GM21526 (cell line): ENCODE measurements around the gene AOC2.
A peak's percentile ranks its signal among the peaks of the same experiment; 100 is the strongest.

ENCODE experiments used
- ATAC-seq: cut with Tn5 transposase; IDR thresholded peaks from one replicate; pipeline ENCODE4 v1.9.1; 2021; ENCODE audit warnings: moderate library complexity; ENCODE audit not compliant: unreplicated experiment, low FRiP score

AOC2 gene, protein sequence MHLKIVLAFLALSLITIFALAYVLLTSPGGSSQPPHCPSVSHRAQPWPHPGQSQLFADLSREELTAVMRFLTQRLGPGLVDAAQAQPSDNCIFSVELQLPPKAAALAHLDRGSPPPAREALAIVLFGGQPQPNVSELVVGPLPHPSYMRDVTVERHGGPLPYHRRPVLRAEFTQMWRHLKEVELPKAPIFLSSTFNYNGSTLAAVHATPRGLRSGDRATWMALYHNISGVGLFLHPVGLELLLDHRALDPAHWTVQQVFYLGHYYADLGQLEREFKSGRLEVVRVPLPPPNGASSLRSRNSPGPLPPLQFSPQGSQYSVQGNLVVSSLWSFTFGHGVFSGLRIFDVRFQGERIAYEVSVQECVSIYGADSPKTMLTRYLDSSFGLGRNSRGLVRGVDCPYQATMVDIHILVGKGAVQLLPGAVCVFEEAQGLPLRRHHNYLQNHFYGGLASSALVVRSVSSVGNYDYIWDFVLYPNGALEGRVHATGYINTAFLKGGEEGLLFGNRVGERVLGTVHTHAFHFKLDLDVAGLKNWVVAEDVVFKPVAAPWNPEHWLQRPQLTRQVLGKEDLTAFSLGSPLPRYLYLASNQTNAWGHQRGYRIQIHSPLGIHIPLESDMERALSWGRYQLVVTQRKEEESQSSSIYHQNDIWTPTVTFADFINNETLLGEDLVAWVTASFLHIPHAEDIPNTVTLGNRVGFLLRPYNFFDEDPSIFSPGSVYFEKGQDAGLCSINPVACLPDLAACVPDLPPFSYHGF

DNA sequence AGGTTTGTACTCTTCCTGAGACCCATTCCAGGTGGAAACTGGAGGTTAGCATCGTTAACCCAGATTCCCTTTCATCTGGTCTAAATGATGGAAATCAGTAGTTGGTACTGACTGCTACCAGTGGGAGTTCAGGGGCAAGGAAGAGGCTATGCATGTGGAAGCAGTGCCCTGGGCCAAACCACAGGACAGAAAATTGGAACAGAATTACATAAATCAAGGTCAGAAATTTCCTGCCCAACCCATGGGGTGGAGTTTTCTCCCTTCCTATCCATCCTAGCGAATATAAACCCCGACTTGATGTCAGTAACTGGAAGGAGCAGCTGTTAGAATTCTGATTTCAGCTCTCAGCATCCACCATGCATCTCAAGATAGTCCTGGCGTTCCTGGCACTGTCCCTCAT, at the start of gene AOC2:
Gene AOC2, plus strand, starts transcription at position 310 of the 400 bp plus-strand sequence. Its CDS starts 47 bp downstream, at position 357.
- no peak for ATAC-seq

DNA sequence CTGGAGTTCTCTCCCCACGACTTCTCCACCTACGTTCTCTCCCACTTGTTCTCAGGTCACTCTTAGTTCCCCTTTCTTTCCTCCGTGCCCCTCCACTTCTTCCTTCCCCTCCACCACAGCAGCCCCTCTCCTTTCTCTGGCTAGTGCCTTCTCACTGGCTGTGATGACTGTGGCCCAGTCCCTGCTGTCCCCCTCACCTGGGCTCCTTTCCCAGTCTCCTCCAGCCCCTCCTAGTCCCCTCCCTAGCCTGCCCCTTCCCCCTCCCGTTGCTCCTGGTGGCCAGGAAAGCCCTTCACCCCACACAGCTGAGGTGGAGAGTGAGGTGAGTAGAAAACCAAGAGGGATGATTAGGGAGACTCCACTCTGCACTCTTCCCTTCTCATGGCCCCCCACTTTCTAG, 49.3 kb upstream of the AOC2 start:
- no peak for ATAC-seq

DNA sequence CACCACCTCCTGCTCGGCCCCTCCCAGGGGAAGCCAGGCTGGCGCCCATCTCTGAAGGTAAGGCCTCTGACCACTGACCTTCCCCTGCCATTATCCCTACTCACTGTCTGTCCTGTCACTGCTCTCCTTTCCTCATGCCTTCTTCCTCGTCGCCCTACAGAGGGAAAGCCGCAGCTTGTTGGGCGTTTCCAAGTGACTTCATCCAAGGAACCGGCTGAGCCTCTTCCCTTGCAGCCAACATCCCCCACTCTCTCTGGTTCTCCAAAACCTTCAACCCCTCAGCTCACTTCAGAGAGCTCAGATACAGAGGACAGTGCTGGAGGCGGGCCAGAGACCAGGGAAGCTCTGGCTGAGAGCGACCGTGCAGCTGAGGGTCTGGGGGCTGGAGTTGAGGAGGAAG, 48.9 kb upstream of the AOC2 start:
- ATAC-seq = no peak

DNA sequence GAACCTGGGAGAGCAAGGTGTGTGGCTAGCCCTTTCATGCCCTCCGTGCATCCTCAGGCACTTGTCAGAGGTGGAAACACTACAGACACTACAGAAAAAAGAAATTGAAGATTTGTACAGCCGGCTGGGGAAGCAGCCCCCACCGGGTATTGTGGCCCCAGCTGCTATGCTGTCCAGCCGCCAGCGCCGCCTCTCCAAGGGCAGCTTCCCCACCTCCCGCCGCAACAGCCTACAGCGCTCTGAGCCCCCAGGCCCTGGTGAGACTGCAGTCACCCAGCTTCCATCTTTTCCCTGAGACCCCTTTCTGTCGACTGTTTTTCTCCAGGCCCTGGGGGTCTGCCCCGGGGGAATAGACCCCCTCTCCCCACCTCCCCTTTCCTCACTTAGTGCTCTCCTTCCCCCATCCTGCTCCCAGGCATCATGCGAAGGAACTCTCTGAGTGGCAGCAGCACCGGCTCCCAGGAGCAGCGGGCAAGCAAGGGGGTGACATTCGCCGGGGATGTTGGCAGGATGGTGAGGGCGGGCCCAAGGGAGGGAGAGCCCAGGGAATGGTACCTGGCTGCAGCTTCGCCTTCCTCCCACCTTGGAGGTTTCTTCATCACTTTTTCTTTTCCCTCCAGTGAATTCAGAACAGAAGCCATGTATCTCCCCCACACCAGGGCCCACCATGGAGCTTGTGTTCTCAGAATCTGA, 48.2 kb upstream of the AOC2 start:
- no peak for ATAC-seq

DNA sequence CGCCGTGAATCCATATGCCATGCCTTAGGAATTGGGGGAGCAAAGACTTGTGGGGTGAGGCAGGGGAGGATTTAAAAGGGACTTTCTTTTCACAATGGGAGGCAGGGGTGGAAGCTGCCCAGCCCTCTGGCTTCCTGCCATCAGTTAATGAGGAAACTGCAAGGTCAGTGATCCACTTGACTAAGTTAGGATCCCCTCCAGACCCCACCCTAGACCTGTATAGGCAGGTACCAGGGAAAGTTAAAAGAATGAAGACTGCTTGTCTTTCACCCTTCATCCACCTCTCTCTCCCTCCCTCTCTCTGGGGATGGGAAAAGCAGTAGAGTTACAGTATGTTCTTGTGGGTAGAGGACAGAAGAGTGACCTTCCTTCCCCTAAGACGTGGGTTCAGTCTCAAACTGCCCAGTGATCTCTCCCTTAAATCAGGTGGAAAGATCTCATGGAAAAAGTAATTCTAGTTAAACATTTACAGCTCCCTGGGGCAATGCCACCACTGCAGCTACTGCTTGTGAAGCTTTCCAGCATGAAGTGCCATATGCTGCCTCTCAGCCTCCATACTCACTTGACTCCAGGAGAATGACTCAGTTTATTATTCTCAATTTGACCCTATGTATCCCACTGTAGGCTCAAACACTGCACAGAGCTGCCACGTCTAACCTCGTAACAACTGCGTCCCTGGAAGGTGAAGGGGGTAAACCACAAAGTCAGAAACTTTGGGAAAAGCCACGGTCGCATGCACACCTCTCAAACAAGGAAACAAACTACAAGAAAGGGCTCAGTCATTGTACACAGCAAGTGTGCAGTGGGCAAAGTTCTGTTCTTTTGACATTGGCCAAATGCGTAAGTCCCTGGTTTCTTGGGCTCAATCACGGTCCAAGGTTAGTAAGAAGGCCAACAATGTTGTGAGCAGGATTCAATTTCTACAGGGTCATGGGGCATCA, 47.0 kb upstream of the AOC2 start:
- no peak for ATAC-seq

DNA sequence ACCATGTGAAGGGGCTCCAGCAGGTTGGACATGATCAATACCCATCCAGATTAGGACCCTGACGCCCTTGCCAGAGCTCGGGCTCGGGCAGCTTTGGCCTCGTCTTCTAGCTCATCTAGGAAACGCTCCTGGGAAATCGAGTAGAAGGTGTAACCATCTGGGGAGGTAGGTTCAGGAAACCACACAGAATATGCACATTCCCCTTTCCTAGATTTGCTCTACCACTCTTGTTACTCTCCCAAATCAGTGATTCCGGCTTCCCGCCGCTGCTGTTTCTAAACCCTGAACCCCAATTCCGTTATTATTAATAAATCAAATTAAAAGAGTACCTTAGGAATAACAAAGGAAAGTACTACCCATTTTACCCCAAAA, 46.4 kb upstream of the AOC2 start:
- ATAC-seq = no peak

DNA sequence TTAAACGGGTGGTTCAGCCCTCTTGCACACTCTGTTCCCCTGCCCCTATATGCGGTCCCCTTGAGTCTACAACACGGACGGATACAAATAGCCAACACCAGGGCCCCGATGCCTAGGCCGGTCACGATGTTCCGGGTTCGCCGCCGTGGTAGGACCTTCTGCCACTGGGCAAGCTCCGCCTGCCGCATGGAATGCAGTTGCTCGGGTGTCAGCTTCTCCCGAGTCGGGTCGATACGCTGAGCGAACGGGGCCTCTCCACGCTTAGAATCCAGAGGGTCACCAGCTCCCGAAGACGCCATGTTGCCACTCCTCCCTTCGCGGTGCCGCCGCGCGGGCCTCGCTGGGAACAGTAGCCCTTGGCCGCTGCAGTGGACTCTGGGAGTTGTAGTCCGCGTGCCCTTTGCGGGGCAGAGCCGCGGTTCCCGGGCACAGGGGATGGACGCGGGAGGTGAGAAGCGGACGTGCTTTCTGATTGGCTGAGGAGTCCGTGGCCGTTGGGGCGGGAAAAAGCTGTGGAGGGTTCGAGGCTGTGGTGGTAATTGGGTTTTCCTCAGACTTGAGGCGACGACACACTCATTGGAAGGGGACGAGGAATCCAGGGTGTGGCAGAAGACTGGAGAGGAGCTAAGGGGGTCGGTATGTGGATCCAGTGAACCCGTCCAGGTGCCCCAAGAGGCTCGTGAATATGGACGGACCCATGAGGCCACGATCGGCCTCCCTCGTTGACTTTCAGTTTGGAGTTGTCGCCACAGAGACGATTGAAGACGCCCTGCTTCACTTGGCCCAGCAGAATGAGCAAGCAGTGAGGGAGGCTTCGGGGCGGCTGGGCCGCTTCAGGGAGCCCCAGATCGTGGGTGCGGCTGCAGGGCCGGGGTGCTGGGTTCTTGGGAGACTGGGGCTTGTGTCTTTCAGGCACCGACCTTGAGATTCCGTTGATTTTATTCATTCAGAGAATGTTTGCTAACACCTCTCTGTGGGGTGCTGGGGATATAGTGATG, 45.7 kb upstream of the AOC2 start, which contains the start of the genes CNTD1 and COA3:
Gene CNTD1, plus strand, starts transcription at position 479 of the 998 bp plus-strand sequence. Its CDS starts 207 bp downstream, at position 686.
Gene COA3, minus strand, starts transcription at position 322 of the 998 bp plus-strand sequence. Its CDS starts 23 bp downstream, at position 299.
- peak; percentile 69 for ATAC-seq

DNA sequence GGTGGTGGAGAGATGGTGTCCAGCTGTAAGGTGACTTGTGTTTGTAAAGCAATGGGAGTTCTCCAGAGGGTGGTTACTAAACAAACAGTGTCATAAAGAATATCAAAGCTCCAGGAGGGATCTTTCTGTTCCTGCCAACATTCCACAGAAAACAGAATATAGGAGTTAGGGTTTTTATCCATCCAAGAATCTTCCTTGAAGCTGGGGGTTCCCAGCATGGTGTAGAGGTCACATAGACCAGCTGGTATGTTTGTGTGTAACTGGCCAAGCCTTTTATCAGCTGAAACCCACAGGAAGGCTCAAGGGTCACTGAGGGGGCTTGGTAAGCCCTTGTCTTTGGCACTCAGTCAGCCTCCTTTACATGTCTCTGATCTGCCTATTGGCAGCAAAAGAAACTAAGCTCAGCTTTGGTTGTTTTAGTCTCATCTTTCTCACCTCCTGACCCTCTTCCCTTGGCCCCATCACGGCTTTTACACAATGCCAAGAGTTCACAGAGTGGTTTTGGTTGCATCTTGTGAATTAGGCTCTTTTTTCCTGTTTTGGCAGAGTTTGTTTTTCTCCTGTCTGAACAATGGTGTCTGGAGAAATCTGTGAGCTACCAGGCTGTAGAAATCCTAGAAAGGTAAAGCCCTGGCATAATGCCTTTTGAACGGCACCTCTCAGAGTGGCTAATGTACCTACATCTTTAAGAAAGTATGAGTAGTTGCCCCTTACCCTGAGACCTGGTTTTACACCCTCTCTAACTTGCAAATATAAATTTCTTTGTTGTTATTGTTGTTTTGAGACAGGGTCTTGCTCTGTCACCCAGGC, 41.1 kb upstream of the AOC2 start:
- ATAC-seq = no peak

DNA sequence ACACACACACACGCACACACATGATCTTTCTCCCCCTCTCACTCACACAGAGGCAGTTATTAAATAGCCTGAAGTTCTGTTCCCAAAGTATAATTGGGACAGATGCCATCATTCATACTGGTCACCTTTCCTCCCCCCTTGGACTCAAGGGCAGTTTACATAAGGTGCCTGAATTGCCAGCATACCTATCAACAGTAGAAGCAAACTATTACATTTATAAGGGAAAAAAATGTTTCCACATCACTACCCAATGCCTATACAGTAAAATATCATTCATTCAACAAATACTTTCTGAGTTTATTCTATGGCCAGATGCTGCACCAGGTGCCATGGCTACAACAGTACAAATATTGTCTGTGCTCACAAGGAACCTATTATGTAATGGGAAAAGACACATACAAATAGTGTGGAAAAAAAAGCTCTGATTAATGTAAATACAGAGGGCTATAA, 39.4 kb upstream of the AOC2 start:
- no peak for ATAC-seq

DNA sequence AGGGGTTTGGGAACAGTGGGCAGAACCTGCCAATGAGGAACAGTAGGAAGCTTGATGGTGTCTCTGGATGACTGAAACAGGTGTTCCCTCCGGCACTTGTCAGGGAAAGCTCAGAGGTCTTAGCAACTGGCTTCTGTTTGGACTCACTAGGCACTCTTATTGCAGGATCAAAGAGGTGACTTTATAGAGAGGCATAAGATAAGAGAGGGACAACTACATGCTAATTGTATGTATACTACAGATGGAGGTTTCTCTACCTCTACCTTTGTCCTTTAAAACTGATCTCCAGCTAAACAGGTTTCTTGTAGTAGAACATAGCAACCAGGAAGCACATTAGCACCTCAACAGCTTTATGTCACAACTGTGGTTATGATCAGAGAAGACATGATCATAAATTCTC, 38.1 kb upstream of the AOC2 start:
- no peak for ATAC-seq

DNA sequence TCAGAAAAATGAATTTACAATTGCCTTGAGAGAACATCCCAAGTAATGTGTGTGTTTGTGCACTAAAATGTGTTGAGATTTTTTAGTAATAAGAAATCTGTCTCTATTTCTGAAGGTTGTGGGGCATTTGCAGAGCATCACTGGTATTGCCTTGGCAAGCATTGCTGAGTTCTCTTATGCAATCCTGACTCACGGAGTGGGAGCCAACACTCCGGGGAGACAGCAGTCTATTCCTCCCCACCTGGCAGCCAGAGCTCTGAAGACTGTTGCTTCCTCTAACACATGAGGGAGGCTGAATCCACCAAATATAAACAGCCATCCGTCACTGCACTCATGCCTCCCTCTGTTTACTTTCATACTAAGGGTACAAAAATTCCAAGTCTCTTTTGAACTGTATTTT, 35.1 kb upstream of the AOC2 start:
- no peak for ATAC-seq

DNA sequence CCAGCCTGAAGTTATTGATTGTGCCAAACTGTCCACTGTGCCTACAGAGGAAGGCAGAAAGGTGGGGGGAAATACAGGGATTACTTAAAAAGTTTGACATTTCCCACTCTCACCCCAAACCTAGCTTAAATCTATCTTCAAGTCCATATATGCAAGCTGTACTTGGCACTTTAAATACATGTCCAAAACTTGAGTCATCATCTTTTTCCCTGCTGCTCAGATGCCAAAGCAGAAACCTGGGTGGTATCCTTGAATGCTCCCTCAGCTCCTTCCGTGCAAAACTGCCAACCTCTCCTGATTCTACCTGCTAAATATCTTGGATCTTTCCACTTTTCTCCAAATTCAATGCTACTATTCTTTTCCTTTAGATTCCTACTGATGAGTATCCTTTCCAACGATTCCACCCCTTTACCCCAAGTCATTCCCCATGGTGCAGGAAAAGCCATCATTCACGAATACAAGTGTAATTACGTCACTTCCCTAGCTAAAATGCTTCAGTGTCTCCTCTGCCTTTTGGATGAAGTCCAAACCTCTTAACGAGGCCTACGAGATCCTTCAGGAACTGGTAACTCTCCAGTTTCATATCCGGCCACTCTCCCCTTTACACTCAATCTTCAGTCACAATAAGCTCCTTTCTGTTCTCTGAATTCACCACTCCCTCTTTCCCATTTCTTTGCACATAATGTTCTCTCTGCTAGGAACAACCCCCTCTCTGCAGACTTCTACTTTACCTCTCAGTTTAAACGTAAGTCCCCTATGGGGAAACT, 29.6 kb upstream of the AOC2 start:
- ATAC-seq = no peak

DNA sequence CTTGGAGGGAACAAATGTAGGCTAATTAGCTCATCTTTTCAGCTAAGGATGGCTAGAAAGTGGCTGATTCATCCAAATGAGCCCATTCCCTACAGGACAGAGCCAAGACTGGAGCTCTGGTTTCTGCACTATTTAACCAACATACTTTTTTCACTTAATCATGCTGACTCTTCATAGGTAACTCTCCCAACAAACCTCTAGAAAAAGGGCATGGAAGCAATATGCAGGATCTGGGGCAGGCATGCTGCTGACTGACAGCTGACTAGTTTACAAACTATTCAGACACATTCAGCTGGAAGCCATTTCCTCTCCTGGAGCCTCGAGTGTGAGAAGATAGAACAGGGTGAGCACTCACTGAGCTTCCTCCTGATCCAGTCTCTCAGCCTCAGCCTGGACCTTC, 26.5 kb upstream of the AOC2 start:
- no peak for ATAC-seq

DNA sequence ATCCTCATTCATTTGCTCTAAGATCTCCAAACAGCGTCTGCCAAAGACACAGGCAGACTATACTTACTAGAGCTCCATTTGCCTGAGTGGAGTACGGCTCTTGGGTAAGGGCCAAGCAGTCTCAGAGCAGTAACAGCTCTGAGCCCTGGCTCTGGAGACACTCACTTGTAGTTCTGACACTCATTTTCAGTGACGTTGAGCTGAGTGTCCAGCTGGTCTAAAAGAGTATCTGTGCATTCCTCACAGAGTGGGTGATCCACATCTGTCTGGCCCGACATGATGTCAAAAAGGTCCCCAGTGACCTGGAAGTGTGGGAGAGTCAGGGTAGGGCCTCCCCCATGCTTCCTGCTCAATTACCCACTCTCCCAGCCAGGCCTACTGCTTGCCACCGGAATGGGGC, 26.0 kb upstream of the AOC2 start:
- ATAC-seq = no peak

DNA sequence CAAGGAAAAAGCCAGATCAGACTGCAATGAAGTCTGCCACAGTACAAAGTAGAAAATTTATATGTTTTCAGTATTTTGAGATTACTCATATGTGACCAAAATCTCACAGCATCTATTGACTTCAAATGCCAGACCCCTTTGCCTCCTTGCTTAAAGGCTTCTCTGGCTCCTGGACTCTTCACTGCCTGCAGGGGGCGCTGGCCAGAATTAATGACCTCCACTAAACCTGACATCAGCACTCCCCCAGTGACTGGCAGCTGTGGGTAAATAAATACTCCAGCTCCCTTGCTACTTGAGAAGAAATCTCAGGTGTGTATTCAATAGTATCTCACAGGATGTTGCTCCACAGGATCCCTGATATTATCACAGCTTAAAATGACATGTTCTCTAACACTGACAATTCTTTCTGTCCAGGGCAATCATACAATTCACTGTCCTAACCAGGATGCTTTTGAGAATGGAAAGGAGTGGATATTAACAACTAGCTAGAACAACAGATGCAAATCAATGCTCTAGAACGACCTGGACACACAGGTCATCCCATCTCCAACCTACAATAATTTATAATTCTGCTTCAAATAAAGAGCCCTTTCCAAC, 24.3 kb upstream of the AOC2 start:
- ATAC-seq = no peak

DNA sequence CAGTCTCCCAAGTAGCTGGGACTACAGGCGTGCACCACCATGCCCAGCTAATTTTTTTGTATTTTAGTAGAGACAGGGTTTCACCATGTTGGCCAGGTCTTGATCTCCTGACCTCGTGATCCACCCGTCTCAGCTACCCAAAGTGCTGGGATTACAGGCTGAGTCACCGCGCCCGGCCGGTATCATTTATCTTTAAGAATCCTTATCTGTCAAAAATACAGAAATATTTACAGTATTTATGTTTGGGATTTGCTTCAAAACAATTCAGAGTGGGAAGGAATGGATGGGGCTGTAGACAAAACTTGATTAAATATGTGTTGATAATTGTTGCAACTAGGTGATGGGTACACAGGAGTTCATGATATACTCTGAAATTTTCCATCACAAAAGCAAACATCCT, 23.2 kb upstream of the AOC2 start:
- ATAC-seq = no peak

DNA sequence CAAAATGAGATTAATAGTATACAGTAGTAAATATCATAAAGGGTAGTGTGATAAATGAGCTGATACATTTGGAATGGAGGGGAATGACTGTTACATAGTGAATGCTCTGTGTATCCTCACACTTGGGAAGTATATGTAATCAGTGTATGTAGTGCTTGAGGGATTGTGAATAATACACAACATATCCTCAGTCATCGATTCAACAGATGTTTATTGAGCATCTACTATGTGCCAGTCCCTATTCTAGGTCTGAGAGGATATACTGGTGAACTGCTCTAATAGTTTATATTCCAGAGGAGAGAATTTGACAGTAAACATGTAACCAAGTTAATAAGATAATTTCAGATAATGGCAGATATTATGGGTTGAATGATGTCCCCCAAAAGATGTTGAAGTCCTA, 16.9 kb upstream of the AOC2 start:
- no peak for ATAC-seq
